HG03097 (cell line): Measurements from ENCODE around the gene SLC39A13.

Experiments used
- ATAC-seq: cut with Tn5 transposase; IDR thresholded peaks from one replicate; pipeline ENCODE4 v1.9.1; 2021; ENCODE audit not compliant: unreplicated experiment, low FRiP score

The SLC39A13 gene

GRCh38 chr11:47399860-47400767, 8.3 kb upstream of the SLC39A13 start:
- ATAC-seq: peak; percentile 33

GRCh38 chr11:47400768-47401279, 7.6 kb upstream of the SLC39A13 start:
- peak; percentile 58 for ATAC-seq

- ATAC-seq: no peak
Measured at GRCh38 chr11:47403135-47403534, 5.3 kb upstream of the SLC39A13 start.

GRCh38 chr11:47403571-47403970, 4.8 kb upstream of the SLC39A13 start:
- no peak for ATAC-seq

- ATAC-seq: no peak
Measured at GRCh38 chr11:47406896-47407745, 1.3 kb upstream of the SLC39A13 start.

DNA sequence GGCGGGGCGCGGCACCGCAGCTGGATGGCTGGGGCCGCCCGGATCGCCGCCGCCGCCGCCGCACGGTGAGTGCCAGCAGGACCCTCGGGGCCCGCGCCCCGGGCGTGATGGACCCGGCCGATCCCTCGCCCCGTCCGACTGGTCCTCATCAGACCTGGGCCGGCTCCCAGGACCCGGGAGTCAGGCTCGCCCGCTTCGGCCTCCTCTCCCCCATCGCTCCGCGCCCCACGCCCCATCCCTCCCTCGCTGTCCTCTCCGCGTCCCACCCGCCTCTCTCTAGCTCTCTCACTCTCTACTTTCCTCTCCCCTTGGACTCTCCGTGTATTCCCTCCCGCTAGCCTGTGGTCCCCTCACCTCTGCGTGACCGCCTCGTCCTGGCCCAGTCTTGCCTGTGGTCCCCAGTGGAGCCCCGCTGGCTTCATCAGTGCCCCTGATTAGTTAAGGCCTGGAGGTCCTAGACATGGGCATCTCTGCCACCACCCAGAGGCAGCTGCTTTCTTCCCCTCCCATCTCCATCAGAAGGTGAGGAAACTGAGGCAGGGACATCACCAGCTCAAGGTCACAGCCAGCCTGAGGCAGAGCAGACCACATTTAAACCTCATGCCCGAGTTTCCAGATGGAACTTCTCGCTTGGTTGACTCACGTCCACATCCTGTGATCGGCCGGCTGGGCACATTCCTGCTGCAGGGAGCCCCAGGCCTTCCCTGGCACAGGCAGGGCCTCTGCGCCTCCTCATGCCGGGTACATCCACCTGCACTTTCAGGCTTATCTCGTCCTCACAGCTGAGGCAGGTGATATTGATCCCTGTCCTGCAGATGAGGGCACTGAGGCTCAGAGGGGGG, 429 bp downstream of the SLC39A13 start:
- ATAC-seq: no peak

DNA sequence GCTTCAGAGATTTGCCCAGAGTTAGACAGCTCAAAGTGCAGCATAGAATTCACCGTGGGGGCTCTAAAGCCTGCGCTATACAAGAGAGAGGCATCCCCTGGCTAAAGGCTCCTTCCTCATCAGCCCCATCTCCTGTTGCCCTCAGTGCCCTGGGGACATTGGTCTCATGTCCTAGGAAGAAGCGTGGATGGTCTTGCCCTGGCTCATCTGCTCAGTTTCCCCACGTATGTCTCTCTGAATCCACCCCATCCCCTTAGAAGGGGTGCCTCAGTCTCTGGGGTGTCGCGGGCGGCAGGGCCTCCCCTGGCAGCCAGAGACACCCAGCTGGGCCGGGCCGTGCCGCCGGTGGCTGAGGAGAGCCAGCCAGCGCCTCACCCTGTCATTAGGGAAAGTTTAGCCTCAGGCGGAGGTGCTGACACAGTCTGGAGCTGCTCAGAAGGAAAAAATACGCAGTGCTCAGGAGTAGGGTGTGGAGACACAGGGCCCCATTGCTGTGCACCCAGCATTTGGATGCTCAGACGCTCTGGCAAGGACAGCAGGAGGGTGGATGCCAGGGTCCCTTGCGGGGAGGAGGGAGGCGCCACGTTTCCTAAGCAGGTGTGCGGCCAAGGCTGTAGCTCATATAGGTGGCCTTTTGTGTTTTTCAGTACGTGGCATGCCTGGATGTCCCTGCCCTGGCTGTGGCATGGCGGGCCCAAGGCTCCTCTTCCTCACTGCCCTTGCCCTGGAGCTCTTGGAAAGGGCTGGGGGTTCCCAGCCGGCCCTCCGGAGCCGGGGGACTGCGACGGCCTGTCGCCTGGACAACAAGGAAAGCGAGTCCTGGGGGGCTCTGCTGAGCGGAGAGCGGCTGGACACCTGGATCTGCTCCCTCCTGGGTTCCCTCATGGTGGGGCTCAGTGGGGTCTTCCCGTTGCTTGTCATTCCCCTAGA, 1.3 kb downstream of the SLC39A13 start:
- no peak for ATAC-seq

- no peak for ATAC-seq
Measured at GRCh38 chr11:47410370-47411264, 2.2 kb downstream of the SLC39A13 start.

DNA sequence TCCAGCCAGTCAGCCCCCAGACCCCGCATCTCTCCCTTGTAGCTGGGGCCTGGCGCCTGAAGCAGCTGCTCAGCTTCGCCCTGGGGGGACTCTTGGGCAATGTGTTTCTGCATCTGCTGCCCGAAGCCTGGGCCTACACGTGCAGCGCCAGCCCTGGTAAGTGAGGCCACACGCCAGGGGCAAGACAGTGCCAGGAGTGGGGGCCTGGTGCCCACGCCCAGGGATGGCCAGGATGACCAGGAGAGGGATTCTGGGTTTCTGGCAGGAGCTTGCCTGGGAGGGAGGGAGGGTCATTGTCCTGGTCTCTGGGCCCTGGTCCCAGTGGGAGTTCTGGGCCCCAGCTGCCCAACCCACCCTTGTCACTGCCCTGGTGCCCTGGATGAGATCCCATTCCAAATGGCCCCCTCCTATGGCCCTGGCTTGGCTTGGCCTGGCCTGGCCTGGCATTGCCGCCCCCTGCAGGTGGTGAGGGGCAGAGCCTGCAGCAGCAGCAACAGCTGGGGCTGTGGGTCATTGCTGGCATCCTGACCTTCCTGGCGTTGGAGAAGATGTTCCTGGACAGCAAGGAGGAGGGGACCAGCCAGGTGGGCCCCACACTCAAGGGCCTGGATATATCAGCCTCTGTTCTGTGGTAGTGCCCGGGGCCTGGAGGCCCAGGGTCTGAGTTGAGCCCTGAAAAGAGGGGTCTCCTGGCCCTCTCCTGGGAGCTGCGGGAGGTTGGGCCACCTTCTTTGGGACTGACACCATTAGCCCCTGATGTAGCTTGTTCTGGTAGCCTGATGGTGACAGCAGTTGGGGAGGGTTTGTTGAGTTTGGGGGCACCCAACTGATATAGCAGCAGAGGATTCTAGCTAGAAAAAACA, 3.7 kb downstream of the SLC39A13 start:
- ATAC-seq: no peak

DNA sequence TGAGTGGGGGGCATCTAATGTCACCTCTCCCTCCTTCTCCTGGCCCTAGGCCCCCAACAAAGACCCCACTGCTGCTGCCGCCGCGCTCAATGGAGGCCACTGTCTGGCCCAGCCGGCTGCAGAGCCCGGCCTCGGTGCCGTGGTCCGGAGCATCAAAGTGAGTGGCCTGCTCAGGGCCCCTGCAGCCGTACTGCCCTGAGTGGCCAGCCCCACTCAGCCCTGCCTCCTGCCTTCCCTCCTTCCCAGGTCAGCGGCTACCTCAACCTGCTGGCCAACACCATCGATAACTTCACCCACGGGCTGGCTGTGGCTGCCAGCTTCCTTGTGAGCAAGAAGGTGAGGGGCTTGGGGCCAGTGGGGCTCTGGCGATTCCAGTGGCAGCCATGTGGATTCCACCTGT, 5.0 kb downstream of the SLC39A13 start:
- no peak for ATAC-seq

DNA sequence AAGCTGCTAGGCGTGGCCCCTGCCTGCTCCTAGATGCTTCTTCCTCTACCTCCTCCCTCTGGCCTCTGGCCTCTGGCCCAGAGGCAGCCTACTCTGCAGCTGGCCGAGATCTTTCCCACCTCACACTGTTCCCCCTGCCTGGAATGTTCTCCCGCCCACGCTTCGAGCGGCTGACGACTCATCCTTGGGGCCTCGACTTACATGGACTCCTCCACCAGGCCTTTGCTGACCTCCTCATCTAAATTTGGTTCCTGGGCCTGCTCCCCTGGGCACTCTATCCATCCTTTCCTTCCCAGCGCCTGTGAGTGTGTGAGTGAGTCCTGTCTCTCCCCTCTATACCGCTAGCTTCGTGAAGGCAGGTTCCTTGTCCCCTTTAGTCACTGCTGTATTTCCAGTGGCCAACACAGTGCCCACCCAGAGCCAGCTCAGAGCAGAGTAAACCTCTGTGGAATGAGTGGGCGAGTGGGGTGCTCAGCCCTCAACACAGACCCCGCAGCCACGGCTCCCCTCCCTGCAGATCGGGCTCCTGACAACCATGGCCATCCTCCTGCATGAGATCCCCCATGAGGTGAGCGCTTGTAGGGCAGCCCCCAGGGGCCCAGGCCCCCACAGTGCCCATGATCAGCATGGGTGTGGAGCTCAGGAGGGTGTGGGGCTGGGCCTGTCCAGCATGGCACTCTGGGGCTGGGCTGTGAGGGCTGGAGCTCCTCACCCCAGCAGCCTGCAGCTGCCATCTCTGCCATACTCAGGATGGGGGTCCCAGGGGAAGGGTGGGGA, 5.7 kb downstream of the SLC39A13 start:
- no peak for ATAC-seq

- ATAC-seq: no peak
Measured at GRCh38 chr11:47414685-47415070, 6.3 kb downstream of the SLC39A13 start.

DNA sequence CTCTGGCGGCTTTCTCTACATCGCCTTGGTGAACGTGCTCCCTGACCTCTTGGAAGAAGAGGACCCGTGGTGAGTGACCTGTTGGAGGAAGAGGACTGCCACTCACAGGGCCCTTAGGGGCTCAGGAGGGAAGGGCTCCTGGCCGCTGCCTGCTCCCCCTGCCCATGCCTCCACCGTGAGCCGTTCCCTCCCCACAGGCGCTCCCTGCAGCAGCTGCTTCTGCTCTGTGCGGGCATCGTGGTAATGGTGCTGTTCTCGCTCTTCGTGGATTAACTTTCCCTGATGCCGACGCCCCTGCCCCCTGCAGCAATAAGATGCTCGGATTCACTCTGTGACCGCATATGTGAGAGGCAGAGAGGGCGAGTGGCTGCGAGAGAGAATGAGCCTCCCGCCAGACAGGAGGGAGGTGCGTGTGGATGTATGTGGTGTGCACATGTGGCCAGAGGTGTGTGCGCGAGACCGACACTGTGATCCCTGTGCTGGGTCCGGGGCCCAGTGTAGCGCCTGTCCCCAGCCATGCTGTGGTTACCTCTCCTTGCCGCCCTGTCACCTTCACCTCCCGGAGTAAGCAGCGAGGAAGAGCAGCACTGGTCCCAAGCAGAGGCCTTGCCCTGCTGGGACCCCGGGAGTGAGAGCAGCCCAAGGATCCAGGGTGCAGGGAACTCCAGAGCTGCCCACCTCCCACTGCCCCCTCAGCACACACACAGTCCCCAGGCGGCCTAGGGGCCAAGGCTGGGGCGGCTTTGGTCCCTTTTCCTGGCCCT, 6.9 kb downstream of the SLC39A13 start:
- ATAC-seq: no peak

DNA sequence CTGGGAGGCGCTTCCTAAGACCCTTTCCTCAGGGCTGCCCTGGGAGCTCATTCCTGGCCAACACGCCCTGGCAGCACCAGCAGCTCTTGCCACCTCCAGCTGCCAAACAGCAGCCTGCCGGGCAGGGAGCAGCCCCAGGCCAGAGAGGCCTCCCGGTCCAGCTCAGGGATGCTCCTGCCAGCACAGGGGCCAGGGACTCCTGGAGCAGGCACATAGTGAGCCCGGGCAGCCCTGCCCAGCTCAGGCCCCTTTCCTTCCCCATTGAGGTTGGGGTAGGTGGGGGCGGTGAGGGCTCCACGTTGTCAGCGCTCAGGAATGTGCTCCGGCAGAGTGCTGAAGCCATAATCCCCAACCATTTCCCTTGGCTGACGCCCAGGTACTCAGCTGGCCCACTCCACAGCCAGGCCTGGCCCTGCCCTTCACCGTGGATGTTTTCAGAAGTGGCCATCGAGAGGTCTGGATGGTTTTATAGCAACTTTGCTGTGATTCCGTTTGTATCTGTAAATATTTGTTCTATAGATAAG, 7.6 kb downstream of the SLC39A13 start:
- no peak for ATAC-seq

- no peak for ATAC-seq
Measured at GRCh38 chr11:47417712-47418111, 9.3 kb downstream of the SLC39A13 start.
